Retinal pigment epithelial cell (primary cell): ENCODE measurements around the gene PDK2.

Experiments used
- DNase-seq: peaks from one replicate; pipeline ENCODE4 v3.0.0-alpha.2; 2010; ENCODE audit warnings: low read depth
- H3K4me3 ChIP-seq: 2 replicates; pipeline ENCODE4 v1.5.1; 2011; ENCODE audit warnings: mild to moderate bottlenecking, low read length, control low read depth, moderate library complexity
- CTCF ChIP-seq: conservative IDR thresholded peaks from 2 replicates; pipeline ENCODE4 v1.5.1; 2011; ENCODE audit warnings: low read depth, low read length, control low read depth, inconsistent platforms

Gene PDK2

DNA sequence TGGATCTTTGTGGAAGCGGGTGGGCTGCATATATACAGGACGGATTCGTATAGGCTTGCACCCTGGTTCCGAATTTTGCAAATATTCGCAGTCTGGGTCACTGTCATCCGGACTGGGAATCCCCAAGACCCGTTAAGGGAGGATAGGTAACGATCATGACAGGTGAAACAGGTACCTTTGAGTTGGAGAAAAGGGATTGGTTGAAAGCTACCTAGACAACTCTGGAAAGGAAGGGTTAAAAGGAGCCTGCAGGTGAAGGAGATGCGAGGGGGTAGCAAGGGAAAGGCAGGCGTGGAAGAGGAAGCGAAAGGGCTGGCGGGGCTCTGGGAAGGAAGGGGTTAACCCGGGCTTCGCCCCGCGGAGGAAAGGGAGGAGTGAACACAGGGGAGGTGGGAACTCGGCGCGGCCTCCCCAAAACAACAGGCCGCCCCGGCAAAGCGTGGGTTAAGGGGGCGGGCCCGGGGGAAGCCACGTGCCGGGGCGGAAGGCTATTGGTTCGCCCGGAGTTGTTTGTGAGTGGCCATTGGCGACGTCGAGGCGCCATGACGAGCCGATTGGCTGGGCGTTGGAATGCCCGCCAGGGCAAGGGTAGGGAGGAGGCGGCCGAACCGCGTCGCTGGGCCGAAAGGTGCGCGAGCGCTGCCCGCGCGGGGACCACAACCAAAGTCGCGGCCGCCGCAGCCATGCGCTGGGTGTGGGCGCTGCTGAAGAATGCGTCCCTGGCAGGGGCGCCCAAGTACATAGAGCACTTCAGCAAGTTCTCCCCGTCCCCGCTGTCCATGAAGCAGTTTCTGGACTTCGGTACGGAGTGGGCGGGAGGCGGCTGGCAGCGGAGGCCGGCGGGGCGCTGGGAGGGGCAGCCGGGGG lies at the start of gene PDK2:
Gene PDK2, plus strand, starts transcription at position 599 of the 867 bp plus-strand sequence. Its CDS starts 85 bp downstream, at position 684.
- DNase-seq, result peak; percentile 84
- TF ChIP-seq CTCF, result no peak
- H3K4me3 ChIP-seq, result peak within 1 kb of the TSS; percentile 75

DNA sequence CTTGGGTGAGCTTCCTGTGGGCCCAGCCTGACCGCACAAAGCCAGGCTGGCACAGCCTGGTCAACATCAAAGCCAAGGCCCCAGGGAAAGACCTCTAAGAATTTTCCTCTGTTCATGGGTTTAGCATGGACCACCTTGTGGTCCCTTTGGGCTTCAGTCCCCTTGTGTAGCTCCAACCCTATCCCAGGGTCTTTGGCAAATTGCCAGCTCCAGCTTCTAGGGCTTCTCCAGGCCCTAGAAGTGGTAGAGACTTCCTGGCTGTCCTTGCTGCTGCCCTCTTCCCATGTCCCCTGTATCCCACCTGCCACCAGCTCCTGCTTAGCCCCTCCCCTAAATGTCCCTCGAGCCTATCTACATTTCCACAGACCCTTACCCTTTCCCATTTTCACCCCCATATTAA lies 49.0 kb upstream of the PDK2 start:
- H3K4me3 ChIP-seq, result no peak overlapping the region
- DNase-seq, result no peak
- TF ChIP-seq CTCF, result no peak

GRCh38 chr17:50046667-50047066 lies 48.5 kb upstream of the PDK2 start:
- no peak for TF ChIP-seq CTCF
- H3K4me3 ChIP-seq, result no peak overlapping the region
- DNase-seq, result no peak

GRCh38 chr17:50047083-50047482 lies 48.1 kb upstream of the PDK2 start:
- no peak overlapping the region for H3K4me3 ChIP-seq
- no peak for TF ChIP-seq CTCF
- no peak for DNase-seq

DNA sequence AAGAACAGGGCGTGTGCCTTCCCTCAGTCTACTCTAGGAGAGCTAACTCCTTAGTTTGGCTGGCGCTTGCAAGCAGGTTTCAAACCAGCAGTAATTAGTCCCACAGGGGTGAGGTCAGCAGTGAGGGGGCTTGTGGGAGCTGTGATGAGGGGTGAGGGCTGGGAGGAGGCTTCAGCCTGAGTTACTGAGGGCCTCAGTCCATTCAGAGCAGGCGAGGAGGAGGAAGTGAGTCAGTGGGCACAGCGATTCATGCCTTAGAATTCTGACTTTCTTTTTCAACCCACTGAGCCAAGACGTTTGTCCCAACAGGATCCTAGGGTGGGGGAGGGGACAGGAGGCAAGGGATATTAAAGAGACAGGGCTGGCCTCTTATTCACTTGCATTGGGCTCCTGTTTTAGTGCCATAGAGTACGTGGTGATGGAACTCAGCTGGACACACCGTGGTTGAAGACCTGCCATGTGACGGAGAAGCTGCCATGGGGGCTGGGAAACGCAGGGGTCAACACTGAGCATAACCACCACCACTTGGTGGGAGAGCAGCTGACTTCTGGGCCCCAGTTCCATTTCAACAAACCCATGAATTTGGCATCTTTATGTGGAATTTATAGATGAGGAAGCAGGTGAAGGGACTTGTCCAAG lies 47.5 kb upstream of the PDK2 start:
- H3K4me3 ChIP-seq, result no peak overlapping the region
- DNase-seq, result no peak
- no peak for TF ChIP-seq CTCF

GRCh38 chr17:50048146-50048720 lies 46.9 kb upstream of the PDK2 start:
- no peak for DNase-seq
- H3K4me3 ChIP-seq, result no peak overlapping the region
- TF ChIP-seq CTCF, result no peak
